Breast epithelium (tissue), 3 donors: ENCODE measurements around the gene KLF6.

ENCODE experiments used
- CTCF ChIP-seq, 3 donors: fragments of 450-650 bp; IDR thresholded peaks; one replicate each; pipeline ENCODE4 v1.5.1; 2016 to 2017; ENCODE audit warnings: antibody characterized with exemption in 3 of 3, mild to moderate bottlenecking in 3 of 3, moderate library complexity in 3 of 3
- POLR2A ChIP-seq: fragments of 450-650 bp; IDR thresholded peaks from one replicate; pipeline ENCODE4 v1.6.1; 2016; ENCODE audit warnings: antibody characterized with exemption, mild to moderate bottlenecking, moderate library complexity
- POLR2AphosphoS5 ChIP-seq, 3 donors: sonication (generic); formaldehyde crosslinking; IDR thresholded peaks; one replicate each; pipeline ENCODE4 v1.6.1; 2017; ENCODE audit warnings: antibody characterized with exemption in 3 of 3

- no peak for TF ChIP-seq CTCF (IDR thresholded peaks at IDR 0.05)
- TF ChIP-seq POLR2AphosphoS5 (IDR thresholded peaks at IDR 0.05): no peak
- no peak for TF ChIP-seq POLR2A
Measured at GRCh38 chr10:3773460-3774017, 11.5 kb downstream of the KLF6 start.
